Neural cell (in vitro differentiated cells): ENCODE results near the gene GFAP. TPM values are rescaled to one million over a fixed set of nuclear protein-coding genes. Genes with fewer than 3 reads are reported as not detected.

Source experiments
- H2AFZ ChIP-seq: fragments of 200-600, 300-800 bp; sonication (generic), shearing (Covaris generic); 2 replicates; pipeline ENCODE4 v1.6.0; 2014; ENCODE audit warnings: low read depth, mild to moderate bottlenecking, antibody characterized with exemption, low read length, moderate library complexity
- H3F3A ChIP-seq: fragments of 200-600 bp; shearing (Covaris generic); 2 replicates; pipeline ENCODE4 v1.6.1; 2016; ENCODE audit warnings: mild to moderate bottlenecking, moderate library complexity, mixed read lengths, antibody characterized with exemption, low read length; ENCODE audit not compliant: insufficient read depth, poor library complexity, severe bottlenecking
- H3K27ac ChIP-seq: fragments of 200-600, 300-800 bp; sonication (generic), shearing (Covaris generic); 2 replicates; pipeline ENCODE4 v1.5.1; 2014; ENCODE audit warnings: mild to moderate bottlenecking, low read length, moderate library complexity
- H3K27me3 ChIP-seq: fragments of 300-800, 200-600 bp; sonication (generic), shearing (Covaris generic); 2 replicates; pipeline ENCODE4 v1.6.0; 2014; ENCODE audit warnings: mild to moderate bottlenecking, low read depth, low read length, moderate library complexity; ENCODE audit not compliant: insufficient read depth
- H3K36me3 ChIP-seq: fragments of 300-800, 200-600 bp; sonication (generic), shearing (Covaris generic); 2 replicates; pipeline ENCODE4 v1.5.1; 2014; ENCODE audit warnings: mild to moderate bottlenecking, antibody characterized with exemption, low read length, moderate library complexity; ENCODE audit not compliant: insufficient read depth
- H3K4me2 ChIP-seq: fragments of 300-800, 200-600 bp; sonication (generic), shearing (Covaris generic); 2 replicates; pipeline ENCODE4 v1.6.0; 2014; ENCODE audit warnings: mild to moderate bottlenecking, low read length
- H3K4me3 ChIP-seq: fragments of 300-800, 200-600 bp; sonication (generic), shearing (Covaris generic); 2 replicates; pipeline ENCODE4 v1.5.1; 2014; ENCODE audit warnings: mild to moderate bottlenecking, low read length, moderate library complexity
- H3K79me2 ChIP-seq: fragments of 200-600 bp; shearing (Covaris generic); replicated peaks from 2 replicates; pipeline ENCODE4 v1.6.0; 2014; ENCODE audit warnings: mild to moderate bottlenecking, low read length, moderate library complexity; ENCODE audit not compliant: insufficient read depth
- H3K9ac ChIP-seq: fragments of 300-800, 200-600 bp; sonication (generic), shearing (Covaris generic); 2 replicates; pipeline ENCODE4 v1.6.1; 2016; ENCODE audit warnings: mild to moderate bottlenecking, low read length, mixed read lengths
- H3K9me2 ChIP-seq: fragments of 200-600 bp; shearing (Covaris generic); 2 replicates; pipeline ENCODE4 v1.6.1; 2016; ENCODE audit warnings: mild to moderate bottlenecking, low read length, mixed read lengths; ENCODE audit not compliant: insufficient read depth
- H3K9me3 ChIP-seq: fragments of 200-600, 300-800 bp; sonication (generic), shearing (Covaris generic); 2 replicates; pipeline ENCODE4 v1.6.1; 2016; ENCODE audit warnings: mild to moderate bottlenecking, mixed run types, low read length, moderate library complexity, mixed read lengths
- H4K20me1 ChIP-seq: fragments of 200-600 bp; shearing (Covaris generic); 2 replicates; pipeline ENCODE4 v1.6.1; 2016; ENCODE audit warnings: mild to moderate bottlenecking, mixed run types; ENCODE audit not compliant: insufficient read depth
- CTCF ChIP-seq: fragments of 450-650 bp; IDR thresholded peaks from 2 replicates; pipeline ENCODE4 v1.5.1; 2014; ENCODE audit warnings: antibody characterized with exemption, mild to moderate bottlenecking, moderate library complexity; ENCODE audit not compliant: poor library complexity, severe bottlenecking
- polyA plus RNA-seq: library from polyadenylated mRNA; depleted of rRNA; stranded (reverse); fragments of >200 nt; gene quantifications from 2 replicates; pipeline ENCODE4 v1.2.3, GENCODE V29; 2014
- small RNA-seq, 3 experiments: library from RNA; depleted of rRNA; stranded (forward); fragments of <200 nt; gene quantifications; one replicate each; pipeline ENCODE3, GENCODE V24; 2012

GFAP gene
- polyA plus RNA-seq, 1 donor from 2014 or later: not detected

GRCh38 chr17:44854192-44854591 is 61.1 kb downstream of the GFAP start:
- H3K9me2 ChIP-seq: no peaks in the 10 kb centered on the region
- no peak for TF ChIP-seq CTCF

More at GRCh38 chr17:44854192-44854591, 61.1 kb downstream of the GFAP start:
- Histone ChIP-seq H3F3A (no peaks in the 10 kb centered on the region), H3K27me3 (no peaks in the 10 kb centered on the region), H3K4me2 (no peak overlapping the region), H3K9me3 (no peaks in the 10 kb centered on the region), H3K79me2 (no peaks in the 10 kb centered on the region), H3K36me3 (peaks cover 13% of the 10 kb centered on the region), H2AFZ (no peak overlapping the region), H4K20me1 (no peaks in the 10 kb centered on the region), H3K27ac (no peak overlapping the region), H3K9ac (no peak overlapping the region), H3K4me3 (no peak overlapping the region)

Small RNAs within 50 kb of the gene (small RNA-seq; reads per million reads assigned to genes)
- gene CCDC103 (0 reads per million in 3 experiments), gene MIR6783 (0 to 2.7 (median 0.68) reads per million in 3 experiments), gene RN7SL405P (0 reads per million in 3 experiments)

Other genes with a start within 250 kb of the GFAP start
- 33.4 and 53.3 TPM in 2 replicates for gene CCDC43, start 225.7 kb downstream of the GFAP start, polyA plus RNA-seq
- 10.7 and 15.2 TPM in 2 replicates for gene DBF4B, start 206.8 kb downstream of the GFAP start, polyA plus RNA-seq
- gene ADAM11, start 156.5 kb downstream of the GFAP start, polyA plus RNA-seq: 19.3 and 25.8 TPM in 2 replicates
- 8.0 and 9.0 TPM in 2 replicates for gene GJC1, start 85.2 kb downstream of the GFAP start, polyA plus RNA-seq
- not detected in 2 replicates for gene HIGD1B, start 67.6 kb downstream of the GFAP start, polyA plus RNA-seq
- 47.8 and 69.4 TPM in 2 replicates for gene EFTUD2, start 16.1 kb downstream of the GFAP start, polyA plus RNA-seq
- 0.10 and 0.26 TPM in 2 replicates for gene KIF18B, start 32.3 kb upstream of the GFAP start, polyA plus RNA-seq
- gene C1QL1, start 52.8 kb upstream of the GFAP start, polyA plus RNA-seq: 0.19 TPM in 1 of 2 replicates, not detected in the other
- 68.5 and 75.0 TPM in 2 replicates for gene DCAKD, start 136.1 kb upstream of the GFAP start, polyA plus RNA-seq
- 23.4 and 28.7 TPM in 2 replicates for gene NMT1, start 145.8 kb upstream of the GFAP start, polyA plus RNA-seq
- gene PLCD3, start 217.0 kb upstream of the GFAP start, polyA plus RNA-seq: 0.36 and 1.3 TPM in 2 replicates
- gene ACBD4, start 220.2 kb upstream of the GFAP start, polyA plus RNA-seq: 3.1 and 8.4 TPM in 2 replicates
- gene HEXIM1, start 233.0 kb upstream of the GFAP start, polyA plus RNA-seq: 9.0 and 10.2 TPM in 2 replicates
- 13.9 and 17.9 TPM in 2 replicates for gene HEXIM2, start 246.4 kb upstream of the GFAP start, polyA plus RNA-seq